Measurements from ENCODE around the gene PNMA6E. TPM values are rescaled to one million over a fixed set of nuclear protein-coding genes. Genes with fewer than 3 reads are reported as not detected.
"Not testable (repeated sequence)": the region's sequence is repeated elsewhere in the genome, so short reads cannot be mapped to it uniquely, and the experiment has no call there.

The PNMA6E gene
- polyA plus RNA-seq, 1 donor = not detected

DNA sequence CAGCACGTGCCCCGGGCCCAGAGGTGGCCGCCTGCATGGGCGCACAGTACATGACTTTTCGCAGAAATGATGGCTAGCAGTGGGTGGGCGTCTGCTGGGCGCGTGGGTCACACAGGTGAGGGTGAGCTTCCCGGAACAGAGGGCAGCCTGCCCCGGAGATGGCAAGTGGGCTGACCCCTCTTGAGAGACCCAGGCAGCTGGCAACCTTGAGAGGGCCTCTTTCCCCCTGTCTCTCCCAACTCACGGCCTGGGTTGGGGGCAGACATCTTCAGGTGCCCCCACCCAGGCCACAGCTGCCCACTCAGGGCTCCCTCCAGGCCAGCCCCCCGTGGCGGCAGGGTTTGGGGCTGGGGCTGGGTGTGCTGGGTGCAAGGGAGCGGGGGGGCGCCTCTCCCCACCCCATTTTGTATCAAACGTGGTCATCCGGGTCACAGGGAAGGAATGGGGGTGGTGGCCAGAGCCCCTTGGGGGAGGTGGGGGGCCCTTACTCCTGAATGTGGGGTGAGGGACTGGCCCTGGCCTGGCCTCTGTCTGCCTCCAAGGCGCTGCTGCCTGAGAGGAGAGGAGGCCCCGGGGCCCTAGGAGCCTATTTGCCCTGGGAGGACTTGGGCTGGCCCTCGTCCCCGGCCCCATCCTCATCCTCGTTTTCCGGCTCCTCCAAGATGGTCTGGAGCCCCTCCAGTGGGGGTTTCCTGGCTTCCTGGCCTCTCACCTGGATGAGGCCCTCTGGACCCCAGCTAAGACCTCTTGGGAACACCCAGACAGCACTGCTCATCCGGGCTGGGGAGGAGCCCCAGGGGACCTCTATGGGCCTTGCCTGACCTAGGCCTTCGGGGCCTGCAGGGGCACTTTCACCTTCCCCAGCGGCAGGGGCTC is 4.6 kb downstream of the PNMA6E start:
- WGBS (ENCODE audit: insufficient coverage, low lambda C conversion rate) = no CpG with 5 or more reads among the region's 26 CpGs
- Histone ChIP-seq H3K27ac (ENCODE audit: low read length) (no peak overlapping the region), H3K4me1 (ENCODE audit: control insufficient read depth, insufficient read depth, low read length) (no peaks in the 10 kb centered on the region), H3K36me3 (ENCODE audit: control insufficient read depth, insufficient read depth, low read length) (no peaks in the 10 kb centered on the region), H3K4me3 (ENCODE audit: low read length) (no peak overlapping the region), H3K27me3 (ENCODE audit: control insufficient read depth, insufficient read depth, low read length) (no peaks in the 10 kb centered on the region), H3K9me3 (ENCODE audit: control insufficient read depth, low read depth, low read length) (peaks cover 6% of the 10 kb centered on the region)
- no peak for DNase-seq

DNA sequence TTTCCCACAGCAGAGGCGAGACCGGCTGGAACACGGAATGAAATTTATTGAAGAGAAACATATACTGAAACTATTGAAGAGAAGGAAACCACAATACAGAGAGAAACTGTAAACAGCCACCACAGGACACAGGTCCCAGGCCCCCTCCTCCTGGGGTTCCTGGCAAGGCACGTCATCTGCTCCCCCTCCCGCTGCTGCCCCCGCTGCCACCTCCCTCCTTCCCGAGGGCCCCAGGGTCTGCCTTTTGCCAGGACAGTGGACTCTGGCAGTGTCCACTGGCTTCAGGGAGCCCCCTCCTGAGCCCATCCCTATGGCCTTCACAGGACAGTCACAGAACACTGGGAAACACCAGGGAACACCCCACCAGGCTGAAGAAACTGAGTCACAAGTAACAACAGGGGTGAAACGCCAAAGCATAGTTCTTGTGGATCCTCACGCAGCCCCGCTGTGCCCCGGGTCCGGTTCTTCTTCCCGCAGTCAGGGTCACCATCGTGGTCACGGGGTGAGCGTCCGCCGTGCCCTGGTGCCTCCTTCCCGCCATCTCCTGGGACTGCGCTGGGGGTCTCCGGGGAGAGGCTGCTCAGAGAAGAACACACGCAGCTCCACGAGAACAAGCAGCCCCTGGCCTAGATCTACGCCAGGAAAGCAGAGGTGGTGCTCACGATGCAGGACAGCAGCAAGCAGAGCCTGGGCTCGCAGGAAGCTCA is 5.4 kb downstream of the PNMA6E start:
- no peaks in the 10 kb centered on the region for H3K27me3 ChIP-seq (ENCODE audit: control insufficient read depth, insufficient read depth, low read length)
- no CpG with 5 or more reads among the region's 26 CpGs for WGBS (ENCODE audit: insufficient coverage, low lambda C conversion rate)
- H3K36me3 ChIP-seq (ENCODE audit: control insufficient read depth, insufficient read depth, low read length) = no peaks in the 10 kb centered on the region
- no peak for DNase-seq
- no peak overlapping the region for H3K27ac ChIP-seq (ENCODE audit: low read length)
- no peaks in the 10 kb centered on the region for H3K4me1 ChIP-seq (ENCODE audit: control insufficient read depth, insufficient read depth, low read length)
- no peak overlapping the region for H3K4me3 ChIP-seq (ENCODE audit: low read length)
- peaks cover under 1% of the 10 kb centered on the region for H3K9me3 ChIP-seq (ENCODE audit: control insufficient read depth, low read depth, low read length)

DNA sequence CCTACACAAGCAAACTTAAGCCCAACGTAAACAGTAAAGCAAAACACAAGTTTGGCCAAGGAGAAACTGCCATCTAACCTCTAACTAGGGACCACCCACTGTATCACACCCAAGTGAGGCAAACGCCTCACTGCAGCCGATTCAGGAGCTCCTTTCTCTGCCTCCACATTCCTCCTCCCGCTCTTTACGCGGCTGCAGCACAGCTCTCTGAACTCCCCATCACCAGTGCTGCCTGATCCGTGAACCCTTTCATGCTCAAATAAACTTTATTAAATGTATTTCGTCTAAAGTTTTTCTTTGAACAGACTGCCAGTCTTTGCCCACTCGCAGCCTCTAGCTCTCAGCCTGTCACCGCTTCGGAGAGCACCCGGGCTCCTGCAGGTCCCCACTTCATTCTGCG is 6.5 kb downstream of the PNMA6E start:
- no peaks in the 10 kb centered on the region for H3K36me3 ChIP-seq (ENCODE audit: control insufficient read depth, insufficient read depth, low read length)
- WGBS (ENCODE audit: insufficient coverage, low lambda C conversion rate) = no CpG with 5 or more reads among the region's 13 CpGs
- H3K4me3 ChIP-seq (ENCODE audit: low read length) = no peak overlapping the region
- H3K4me1 ChIP-seq (ENCODE audit: control insufficient read depth, insufficient read depth, low read length) = no peaks in the 10 kb centered on the region
- no peak for DNase-seq
- H3K27me3 ChIP-seq (ENCODE audit: control insufficient read depth, insufficient read depth, low read length) = no peaks in the 10 kb centered on the region
- no peaks in the 10 kb centered on the region for H3K9me3 ChIP-seq (ENCODE audit: control insufficient read depth, low read depth, low read length)
- H3K27ac ChIP-seq (ENCODE audit: low read length) = no peak overlapping the region

DNA sequence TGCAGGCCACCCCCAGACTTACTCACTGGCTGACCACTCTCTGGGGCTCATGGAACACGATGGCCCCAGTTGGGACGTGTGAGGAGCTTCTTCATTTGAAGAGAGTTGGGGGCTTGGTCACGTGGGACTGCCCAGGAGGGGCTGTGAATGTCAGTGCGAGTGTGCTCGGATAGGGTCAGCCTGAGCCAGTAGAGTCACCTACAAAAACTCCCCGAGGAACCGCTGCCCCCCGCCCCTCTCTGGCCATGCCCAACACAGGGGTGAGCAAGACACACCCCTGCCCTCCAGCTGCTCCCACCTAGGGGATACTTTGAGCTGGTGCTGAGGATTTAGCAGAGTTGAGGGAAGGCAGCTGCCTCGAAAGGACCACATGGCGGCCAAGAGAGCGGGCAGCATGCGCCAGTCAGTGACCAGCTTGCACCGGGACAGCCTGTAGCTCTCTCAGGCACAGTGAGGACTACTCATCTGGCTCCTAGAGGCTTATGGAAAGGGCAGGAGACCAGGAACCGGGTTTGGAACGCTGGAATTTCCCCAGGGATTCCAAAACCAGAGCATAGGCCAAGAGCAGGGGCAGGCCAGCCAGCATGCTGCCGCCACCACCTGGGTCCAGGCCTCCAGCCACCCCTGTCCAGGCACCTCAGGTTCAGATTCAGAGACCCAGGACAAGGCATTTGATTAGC is 8.4 kb downstream of the PNMA6E start:
- H3K4me1 ChIP-seq (ENCODE audit: control insufficient read depth, insufficient read depth, low read length) = no peaks in the 10 kb centered on the region
- H3K4me3 ChIP-seq (ENCODE audit: low read length) = no peak overlapping the region
- WGBS (ENCODE audit: insufficient coverage, low lambda C conversion rate) = no CpG with 5 or more reads among the region's 16 CpGs
- H3K36me3 ChIP-seq (ENCODE audit: control insufficient read depth, insufficient read depth, low read length) = no peaks in the 10 kb centered on the region
- no peak overlapping the region for H3K27ac ChIP-seq (ENCODE audit: low read length)
- no peaks in the 10 kb centered on the region for H3K9me3 ChIP-seq (ENCODE audit: control insufficient read depth, low read depth, low read length)
- no peak for DNase-seq
- no peaks in the 10 kb centered on the region for H3K27me3 ChIP-seq (ENCODE audit: control insufficient read depth, insufficient read depth, low read length)

DNA sequence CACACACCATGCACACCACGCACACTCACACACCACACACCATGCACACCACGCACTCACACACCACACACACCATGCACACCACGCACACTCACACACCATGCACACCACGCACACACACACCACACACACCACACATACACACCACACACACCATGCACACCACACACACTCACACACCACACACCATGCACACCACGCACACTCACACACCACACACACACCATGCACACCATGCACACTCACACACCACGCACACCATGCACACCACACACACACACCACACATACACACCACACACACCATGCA is 11.7 kb downstream of the PNMA6E start:
- not testable (repeated sequence) for H3K27ac ChIP-seq (ENCODE audit: low read length); H3K9me3 ChIP-seq (ENCODE audit: control insufficient read depth, low read depth, low read length); H3K27me3 ChIP-seq (ENCODE audit: control insufficient read depth, insufficient read depth, low read length); H3K36me3 ChIP-seq (ENCODE audit: control insufficient read depth, insufficient read depth, low read length); H3K4me1 ChIP-seq (ENCODE audit: control insufficient read depth, insufficient read depth, low read length); H3K4me3 ChIP-seq (ENCODE audit: low read length); DNase-seq
- WGBS (ENCODE audit: insufficient coverage, low lambda C conversion rate) = no CpG with 5 or more reads among the region's 6 CpGs

DNA sequence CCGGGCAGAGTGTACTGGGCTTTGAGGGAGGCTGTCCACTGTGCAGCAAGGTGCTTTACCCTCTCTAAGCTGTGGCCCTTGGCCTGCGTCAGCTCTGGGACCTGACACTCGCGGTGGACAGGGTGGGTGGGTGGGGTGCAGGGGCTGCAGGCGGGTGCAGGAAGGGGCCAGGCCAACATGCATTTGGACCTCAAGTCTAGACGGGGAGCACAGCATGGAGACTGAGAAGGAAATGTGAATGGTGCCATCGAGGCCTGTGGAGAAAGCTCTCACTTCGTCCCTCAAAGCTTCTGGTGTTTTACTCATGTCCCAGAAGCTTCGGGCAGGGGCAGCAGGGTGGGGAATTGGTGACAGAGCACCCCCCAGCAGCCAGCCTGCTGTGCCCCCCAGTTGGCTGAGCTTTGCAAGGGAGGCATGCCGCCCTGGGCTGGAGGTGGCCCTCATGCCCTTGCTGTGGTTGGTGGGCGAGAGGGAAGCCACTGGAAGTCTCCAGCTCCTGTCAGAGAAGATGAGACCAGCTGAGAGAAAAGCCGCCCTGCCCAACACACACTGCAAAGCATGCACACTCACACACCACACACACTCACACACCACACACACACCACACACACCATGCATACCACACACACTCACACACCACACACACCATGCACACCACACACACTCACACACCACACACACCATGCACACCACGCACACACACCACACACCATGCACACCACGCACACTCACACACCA is 12.3 kb downstream of the PNMA6E start:
- H3K27me3 ChIP-seq (ENCODE audit: control insufficient read depth, insufficient read depth, low read length) = no peaks in the 10 kb centered on the region
- no peaks in the 10 kb centered on the region for H3K4me1 ChIP-seq (ENCODE audit: control insufficient read depth, insufficient read depth, low read length)
- WGBS (ENCODE audit: insufficient coverage, low lambda C conversion rate) = no CpG with 5 or more reads among the region's 14 CpGs
- no peak for DNase-seq
- H3K9me3 ChIP-seq (ENCODE audit: control insufficient read depth, low read depth, low read length) = no peaks in the 10 kb centered on the region
- no peak overlapping the region for H3K27ac ChIP-seq (ENCODE audit: low read length)
- no peak overlapping the region for H3K4me3 ChIP-seq (ENCODE audit: low read length)
- H3K36me3 ChIP-seq (ENCODE audit: control insufficient read depth, insufficient read depth, low read length) = no peaks in the 10 kb centered on the region

DNA sequence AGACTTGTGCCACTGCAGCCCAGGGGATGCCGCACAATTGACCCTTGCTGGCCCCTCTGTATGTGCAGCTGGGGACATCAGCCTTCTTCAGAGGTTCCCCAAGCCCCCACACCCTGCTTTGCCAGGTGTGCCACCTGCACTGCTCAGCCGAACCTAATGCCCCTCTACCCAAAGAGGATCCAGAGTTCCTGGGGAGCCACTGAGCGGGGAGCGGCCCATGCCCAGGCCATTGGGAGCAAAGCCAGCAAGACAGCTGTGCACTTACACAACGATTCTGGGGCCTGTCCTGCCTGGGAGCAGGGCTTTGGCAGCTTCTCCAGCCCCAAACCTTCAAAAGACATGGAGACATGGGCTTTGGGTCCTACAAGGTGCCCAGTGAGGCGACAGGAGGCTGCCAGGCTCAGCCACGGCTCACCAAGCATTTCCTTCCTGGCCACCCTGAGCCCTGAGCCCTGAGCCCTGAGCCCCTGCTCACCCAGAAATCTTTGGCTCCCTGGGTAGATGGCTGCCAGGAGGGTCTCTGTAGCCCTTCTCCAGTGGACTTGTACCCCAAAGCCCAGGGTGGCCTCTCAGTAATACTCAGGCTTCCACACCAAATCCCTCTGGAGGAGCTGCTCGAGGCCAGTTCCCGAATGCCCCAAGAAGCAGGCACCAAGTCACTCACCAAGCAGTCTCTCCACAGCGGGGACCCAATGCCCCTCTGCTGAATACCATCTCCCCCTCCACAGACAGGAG is 13.0 kb downstream of the PNMA6E start:
- no CpG with 5 or more reads among the region's 10 CpGs for WGBS (ENCODE audit: insufficient coverage, low lambda C conversion rate)
- H3K4me1 ChIP-seq (ENCODE audit: control insufficient read depth, insufficient read depth, low read length) = no peaks in the 10 kb centered on the region
- peaks cover 4% of the 10 kb centered on the region for H3K9me3 ChIP-seq (ENCODE audit: control insufficient read depth, low read depth, low read length)
- DNase-seq = no peak
- H3K27ac ChIP-seq (ENCODE audit: low read length) = no peak overlapping the region
- H3K27me3 ChIP-seq (ENCODE audit: control insufficient read depth, insufficient read depth, low read length) = no peaks in the 10 kb centered on the region
- H3K36me3 ChIP-seq (ENCODE audit: control insufficient read depth, insufficient read depth, low read length) = no peaks in the 10 kb centered on the region
- no peak overlapping the region for H3K4me3 ChIP-seq (ENCODE audit: low read length)

DNA sequence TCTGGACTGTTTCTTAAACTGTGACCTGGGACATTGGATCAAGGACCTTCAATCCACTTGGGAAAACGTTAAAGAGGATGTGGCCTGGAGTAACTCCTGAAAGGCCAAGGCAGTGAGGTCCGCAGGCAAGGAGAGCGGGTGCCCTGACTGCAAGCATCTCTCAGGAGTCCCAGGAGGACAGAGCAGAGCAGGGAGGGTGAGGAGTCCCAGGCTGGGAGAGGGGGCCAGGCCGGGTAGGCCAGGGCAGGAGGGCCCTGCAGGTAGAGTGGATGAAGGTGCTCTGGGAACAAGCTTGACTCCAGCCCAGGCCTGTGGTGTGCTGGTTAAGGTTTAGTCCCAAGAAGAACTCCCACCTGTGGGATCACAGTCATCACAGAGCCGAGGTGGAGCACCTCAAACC is 13.8 kb downstream of the PNMA6E start:
- no peak for DNase-seq

DNA sequence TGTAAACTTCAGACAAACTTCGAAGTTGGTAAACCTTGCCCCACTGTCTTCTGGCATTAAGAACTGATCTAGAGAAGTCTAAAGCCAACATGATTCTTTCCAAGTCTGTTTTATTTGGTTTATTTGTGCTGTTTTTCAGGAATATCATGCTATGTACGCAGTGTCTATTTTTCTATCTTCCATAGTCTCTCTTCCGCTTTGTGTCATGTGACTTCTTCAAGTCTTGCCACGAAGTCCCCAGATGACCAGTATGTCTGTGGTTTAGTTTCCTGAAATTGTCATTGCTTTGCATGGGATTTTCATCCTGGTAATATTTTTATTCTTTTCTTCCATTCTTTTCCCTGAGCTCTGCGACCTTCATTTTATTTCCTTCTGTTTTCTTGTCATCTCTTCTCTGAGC is 15.1 kb downstream of the PNMA6E start:
- Histone ChIP-seq H3K4me3 (ENCODE audit: low read length) (no peak overlapping the region), H3K27me3 (ENCODE audit: control insufficient read depth, insufficient read depth, low read length) (no peaks in the 10 kb centered on the region), H3K4me1 (ENCODE audit: control insufficient read depth, insufficient read depth, low read length) (no peaks in the 10 kb centered on the region), H3K27ac (ENCODE audit: low read length) (no peak overlapping the region), H3K9me3 (ENCODE audit: control insufficient read depth, low read depth, low read length) (peaks cover 4% of the 10 kb centered on the region), H3K36me3 (ENCODE audit: control insufficient read depth, insufficient read depth, low read length) (no peaks in the 10 kb centered on the region)
- DNase-seq = no peak
- WGBS (ENCODE audit: insufficient coverage, low lambda C conversion rate) = no CpG with 5 or more reads among the region's 5 CpGs

More for the DNA sequence above, 13.8 kb downstream of the PNMA6E start:
- Histone ChIP-seq H3K27me3 (ENCODE audit: control insufficient read depth, insufficient read depth, low read length) (no peaks in the 10 kb centered on the region), H3K9me3 (ENCODE audit: control insufficient read depth, low read depth, low read length) (peaks cover 4% of the 10 kb centered on the region), H3K27ac (ENCODE audit: low read length) (no peak overlapping the region), H3K4me3 (ENCODE audit: low read length) (no peak overlapping the region), H3K36me3 (ENCODE audit: control insufficient read depth, insufficient read depth, low read length) (no peaks in the 10 kb centered on the region), H3K4me1 (ENCODE audit: control insufficient read depth, insufficient read depth, low read length) (no peaks in the 10 kb centered on the region)
- WGBS (ENCODE audit: insufficient coverage, low lambda C conversion rate) = no CpG with 5 or more reads among the region's 5 CpGs

Measured in large intestine (tissue), 3 donors.